CD4-positive, alpha-beta T cell treated with Interleukin-4 for 4 hours (primary cell): ENCODE data around the gene EXT2.
A peak's percentile ranks its signal among the peaks of the same experiment; 100 is the strongest.

Experiments used
- DNase-seq: peaks from one replicate; pipeline ENCODE4 v3.0.0-alpha.2; 2020

The EXT2 gene

DNA sequence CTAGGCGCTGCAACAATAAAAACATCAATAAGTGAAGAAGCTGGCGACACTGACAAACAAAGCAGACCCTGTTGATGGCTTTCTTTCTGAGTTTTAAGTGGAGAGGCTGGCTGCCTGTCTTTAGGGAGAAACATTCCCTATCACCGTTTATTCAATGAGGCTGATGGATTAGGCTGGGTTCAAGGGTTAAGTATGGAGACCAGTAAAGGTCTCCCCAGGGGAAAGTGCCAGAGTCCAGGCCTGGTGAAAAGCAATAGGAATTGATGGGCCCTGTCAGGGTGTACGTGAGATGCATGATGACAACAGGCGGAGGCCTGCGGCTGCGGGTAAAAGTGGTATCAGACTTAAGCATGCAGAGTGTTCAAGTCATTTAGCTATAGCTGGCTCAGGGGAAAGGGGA is 111.8 kb downstream of the EXT2 start:
- no peak for DNase-seq

DNA sequence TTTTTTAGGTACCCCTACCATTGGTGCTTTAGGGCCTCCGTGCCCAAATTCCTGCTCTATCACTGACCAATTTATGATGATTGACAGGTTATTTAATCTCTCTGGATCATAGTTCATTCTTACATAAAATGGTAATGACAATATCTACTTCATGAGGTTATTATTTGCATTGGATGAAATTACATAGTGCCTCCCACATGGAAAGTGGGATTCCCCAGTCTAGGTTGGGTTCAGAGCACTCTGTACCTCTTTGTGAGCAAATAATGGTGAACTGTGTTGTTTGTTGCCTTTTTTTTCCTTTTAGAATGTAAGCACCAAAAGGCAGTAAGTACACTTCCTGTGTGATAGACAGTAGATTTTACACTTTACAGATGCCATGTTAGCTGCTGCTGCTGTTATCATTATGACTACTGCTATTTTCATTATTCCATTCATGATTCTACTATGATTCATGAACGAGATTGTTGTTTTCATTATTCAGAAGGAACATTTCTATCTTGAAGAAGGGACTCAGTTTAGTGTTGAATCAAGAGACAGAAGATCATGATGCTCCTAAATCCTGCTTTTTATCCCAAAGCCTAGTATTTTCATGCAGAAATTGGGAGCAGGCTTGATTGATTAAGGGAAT is 113.6 kb downstream of the EXT2 start:
- no peak for DNase-seq

DNA sequence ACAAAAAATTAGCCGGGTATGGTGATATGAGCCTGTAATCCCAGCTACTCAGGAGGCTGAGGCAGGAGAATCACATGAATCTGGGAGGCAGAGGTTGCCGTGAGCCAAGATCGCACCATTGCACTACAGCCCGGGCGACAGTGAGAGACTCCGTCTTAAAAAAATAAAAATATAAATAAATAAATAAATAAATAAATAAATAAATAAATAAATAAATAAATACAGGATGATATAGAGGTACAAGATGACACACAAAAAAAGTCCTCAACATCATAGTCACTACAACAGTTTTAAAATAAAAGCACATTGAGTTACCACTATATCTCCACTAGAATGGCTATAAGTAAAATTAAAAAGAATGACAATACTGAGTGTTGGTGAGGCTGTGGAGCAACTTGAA is 116.7 kb downstream of the EXT2 start:
- DNase-seq: no peak

DNA sequence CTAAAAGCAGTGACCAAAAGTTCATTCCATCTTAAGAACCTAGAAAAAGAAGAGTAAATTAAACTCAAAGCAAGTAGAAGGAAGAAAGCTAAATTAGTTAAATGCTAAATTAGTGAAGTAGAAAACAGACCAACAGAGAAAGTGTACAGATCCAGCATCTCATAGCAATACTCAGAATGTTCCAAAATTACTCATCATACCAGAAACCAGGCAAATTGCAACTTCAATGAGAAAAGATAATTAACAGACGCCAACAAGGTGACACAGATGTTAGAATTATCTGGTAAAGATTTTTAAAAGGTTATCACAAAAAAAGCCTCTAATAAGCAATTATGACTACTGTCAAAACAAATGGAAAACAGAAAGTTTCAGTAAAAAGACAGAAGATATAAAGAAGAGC is 117.7 kb downstream of the EXT2 start:
- no peak for DNase-seq

DNA sequence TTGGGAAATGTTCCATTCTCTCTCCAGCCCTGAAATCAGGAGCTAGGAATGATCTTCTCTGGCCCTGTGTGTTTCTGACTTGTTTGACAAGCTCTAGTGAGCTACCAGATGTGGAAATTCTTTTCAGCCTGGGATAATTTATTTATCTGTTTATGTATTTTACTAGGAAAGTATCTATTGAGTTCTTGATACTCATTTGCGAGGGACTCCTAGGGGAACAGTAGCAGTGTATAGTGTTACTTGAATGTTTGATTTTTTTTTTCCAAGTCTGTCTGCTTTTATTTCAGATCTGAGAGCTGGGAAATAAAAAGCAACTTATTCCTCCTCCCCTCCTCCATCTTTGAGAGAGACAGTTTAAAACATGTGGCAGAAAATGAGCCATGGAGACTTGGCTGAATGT is 122.0 kb downstream of the EXT2 start:
- no peak for DNase-seq

DNA sequence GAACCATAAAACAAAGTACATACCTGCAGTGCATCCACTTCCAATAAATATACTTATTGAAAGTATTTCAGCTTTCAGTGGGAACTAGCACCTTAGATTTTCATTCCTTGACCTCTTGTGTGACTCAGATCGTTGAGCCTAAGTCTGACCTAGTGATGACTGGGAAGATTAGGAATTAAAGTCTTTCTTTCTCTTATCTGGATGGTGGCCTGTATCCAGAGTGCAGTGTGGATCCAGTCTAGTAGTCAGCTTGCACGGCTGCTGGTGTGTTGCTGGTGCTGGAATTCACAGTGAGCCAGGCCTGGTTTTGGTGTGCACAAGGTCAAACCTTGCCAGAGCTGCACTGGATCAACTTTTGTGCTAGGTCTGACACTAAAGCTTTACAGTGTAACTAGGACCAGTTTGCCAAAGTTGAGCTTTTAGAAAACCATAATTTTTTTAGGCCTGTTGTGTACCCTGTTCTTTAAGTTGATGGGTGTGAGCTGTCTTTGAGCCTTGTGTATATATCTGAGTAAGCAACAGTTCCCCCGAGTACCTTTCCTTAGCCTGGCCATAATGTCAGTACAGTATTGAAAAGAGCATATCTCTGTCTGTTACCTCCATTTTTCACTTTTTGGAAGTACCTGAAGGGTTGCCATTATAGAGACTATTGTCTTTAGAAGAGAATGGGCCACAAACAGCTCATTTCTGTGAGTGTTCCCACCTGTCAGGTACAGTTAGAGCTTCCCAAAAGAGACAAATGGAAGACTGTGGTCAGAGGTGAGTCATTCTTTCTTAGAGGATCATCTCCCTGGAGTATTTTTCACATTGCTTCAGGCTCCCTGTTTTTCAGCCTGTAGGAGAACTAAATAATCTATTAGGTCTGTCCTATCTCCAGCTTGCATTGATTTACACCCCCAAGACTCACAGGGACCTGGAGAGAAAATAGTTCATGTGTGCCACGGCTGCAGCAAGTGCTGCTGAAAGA is 124.6 kb downstream of the EXT2 start:
- DNase-seq: no peak

DNA sequence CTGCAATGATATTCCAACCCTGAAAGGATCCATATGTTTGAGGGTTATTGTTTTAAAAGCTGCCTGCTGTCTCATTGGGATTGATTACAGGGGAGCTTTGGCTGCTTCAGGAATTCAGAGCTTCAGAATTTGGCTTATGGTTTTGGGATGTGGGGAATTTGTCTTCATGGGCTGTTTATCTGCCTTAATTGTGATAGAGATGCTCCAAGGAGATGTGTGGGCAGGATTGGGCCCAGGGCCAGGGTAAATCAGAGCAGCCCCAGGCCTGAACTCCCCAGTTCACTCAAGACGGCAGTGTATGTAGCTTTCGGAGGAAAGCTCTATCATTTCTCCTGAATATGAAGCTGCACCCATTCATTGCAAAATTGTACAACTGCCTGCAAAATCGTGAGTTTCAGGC is 126.0 kb downstream of the EXT2 start:
- no peak for DNase-seq

DNA sequence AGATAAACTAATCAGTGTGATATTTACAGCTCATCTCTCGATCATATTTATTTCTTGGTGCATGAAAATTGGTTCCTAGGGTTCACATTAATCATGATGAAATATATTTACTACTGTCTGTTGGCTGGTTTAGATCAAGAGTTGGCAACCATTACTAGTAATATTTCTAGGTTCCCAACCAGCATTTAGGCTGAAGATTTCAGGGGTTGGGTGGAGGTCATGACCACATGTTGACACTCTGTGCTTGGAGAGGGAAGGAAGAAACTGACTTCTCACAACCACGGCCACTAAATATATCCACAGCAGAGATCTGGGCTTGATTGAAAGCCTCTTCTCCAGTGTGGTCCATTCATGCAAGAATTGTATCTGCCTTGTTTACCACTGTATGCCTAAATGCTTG is 126.5 kb downstream of the EXT2 start:
- no peak for DNase-seq

DNA sequence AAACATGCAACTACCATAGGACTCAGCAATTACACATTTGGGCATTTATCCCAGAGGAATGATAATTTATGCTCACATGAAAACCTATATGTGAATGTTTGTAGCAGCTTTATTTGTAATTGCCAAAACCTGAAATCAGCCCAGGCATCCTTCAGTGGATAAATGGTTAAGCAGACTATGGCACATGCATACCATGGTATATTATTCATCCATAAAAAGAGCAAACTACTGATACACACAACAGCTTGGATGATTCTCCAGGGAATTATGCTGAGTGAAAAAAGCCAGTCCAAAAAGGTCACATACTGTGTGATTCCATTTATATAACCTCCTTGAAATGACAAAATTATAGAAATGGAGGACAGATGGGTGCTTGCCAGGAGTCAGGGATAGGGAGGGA is 127.8 kb downstream of the EXT2 start:
- no peak for DNase-seq

DNA sequence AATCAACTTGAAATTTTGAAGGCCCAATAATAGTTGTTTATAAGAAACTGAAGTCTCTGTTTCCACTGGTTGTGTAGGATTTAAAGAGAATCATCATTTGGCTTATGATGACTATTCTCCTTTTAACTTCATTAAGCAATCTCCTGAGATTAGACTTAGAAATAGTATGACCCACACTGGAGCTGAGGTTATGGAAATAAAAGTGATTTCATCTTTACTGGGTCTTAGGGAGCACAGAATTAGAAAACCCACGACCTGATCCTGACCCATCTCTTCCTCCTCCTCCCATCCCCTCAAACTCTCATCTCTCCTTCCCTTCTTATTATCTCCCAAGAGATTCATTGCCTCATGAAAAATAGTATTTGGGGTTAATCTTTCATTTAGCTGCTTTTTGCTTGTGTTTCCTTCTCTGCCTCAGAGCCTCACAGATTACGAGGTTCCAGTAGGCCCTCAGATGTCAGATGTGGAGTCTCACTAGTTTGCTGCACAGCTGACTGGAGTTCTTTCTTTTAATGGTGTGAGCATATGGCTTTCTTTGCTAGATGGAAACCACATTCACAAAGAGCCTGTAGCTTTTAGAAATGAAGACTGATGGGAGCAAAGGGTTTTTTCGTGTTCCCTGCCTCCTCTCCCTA is 129.5 kb downstream of the EXT2 start:
- DNase-seq: no peak

DNA sequence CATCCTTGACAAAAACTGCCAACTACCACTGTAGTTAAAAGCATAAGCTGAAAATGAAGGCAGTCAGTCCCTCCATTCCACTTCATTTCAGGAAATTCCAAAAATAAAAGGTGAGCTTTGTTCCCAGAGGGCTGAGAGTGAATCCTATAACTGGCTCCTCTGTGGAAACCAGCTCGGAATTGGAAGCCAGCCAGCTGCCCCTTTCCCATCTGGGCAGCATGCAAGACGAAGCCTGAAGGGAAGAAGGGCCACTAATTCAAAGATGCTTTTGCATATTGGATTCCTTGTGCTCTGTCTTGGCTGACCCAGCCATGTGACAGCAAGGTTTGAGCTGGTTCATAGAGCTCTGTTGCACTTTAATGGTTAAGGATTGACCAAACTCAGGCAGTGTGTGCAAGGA is 131.0 kb downstream of the EXT2 start:
- DNase-seq: no peak

DNA sequence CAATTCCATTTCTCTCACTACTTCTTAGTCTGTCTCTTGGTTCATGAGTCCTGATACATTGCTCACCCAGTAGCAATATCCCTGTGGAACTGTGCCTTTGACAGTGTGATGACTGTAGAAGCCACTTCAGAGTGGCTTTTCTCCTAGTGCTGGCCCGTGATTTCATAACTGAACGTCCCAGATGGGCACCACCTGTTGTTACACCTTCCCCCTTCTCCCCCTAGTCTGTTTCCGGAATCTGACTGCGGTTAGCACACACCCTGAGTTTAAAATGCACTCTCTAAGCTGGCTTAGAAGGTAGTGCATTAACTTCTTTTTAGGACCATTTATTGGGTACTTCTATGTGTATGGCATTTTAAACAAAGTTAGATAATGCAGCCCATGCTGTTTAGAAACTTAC is 131.5 kb downstream of the EXT2 start:
- peak; percentile 1 for DNase-seq

DNA sequence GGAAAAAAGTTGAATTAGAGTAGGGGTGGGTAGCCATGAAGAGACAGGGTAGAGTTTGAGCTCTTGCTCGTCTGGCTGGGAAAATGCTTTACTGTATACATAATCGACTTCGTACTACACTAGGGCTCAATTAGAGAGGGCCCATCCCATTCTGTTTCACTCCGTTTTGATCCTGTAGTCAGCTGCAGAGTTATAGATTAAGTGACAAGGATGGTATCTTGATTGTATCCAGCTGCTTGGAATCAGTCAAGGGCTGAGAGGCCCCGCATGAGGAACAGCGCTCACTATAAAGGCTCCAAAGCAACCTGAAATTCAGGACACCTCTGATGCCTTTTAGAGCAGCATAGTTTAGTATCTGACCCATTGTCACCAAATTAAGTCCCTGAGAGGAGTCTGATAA is 132.9 kb downstream of the EXT2 start:
- DNase-seq: no peak

DNA sequence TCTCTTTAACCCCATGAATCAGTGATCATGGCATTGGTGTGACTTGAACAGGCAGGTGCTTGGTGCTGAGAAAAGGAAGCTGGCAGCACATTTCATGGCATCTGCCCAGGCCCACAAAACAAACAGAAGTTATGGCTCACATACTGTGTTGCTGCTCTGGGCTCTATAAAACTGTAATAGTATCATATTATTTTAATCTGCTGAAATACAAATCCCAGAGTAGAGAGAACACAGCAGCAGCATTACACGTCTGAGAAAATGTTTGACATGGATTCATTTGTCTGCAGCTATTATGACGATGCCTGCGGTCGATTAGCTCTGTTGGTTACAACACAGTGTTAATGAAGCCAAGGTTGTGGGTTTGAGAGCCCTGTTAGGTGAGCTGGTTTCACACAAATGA is 133.6 kb downstream of the EXT2 start:
- DNase-seq: no peak

DNA sequence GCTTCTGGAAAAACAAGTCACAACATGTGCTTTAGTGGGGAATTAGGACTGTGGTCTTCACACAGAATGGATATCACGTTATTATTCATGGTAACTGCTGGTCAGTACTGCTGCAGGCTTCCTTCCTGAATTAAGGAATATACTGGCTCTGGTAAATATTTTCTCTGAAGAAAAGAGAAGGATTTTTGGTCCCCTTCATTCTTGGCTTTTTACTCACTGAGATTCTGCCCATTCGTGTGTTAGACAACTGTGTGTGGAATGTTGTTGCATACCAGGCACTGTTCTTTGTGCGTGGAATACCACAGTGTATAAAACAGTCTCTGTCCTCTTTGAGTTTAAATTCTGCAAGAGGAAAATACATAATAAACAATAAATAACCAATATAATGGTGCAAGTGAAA is 134.1 kb downstream of the EXT2 start:
- no peak for DNase-seq

DNA sequence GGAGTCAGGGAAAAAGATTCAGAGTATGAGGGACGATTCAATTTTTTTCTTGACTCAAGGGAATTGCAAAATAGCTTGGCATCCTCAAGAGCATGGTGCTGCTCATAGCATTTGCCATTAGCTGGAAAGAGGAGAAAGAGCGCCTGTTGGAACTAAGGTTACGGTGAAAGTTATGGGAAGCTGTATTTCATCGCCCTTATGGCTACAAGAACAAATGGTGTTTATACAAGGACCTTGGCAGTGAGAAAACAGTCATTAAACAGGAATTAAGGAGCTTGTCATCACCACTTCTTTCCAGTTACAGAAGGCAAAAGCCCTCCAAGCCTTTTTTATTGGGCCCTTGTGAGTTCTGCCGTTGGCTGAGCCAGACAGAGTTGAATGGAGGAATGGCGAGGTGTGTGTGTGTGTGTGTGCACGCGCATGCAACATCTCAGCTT is 140.3 kb downstream of the EXT2 start:
- no peak for DNase-seq

DNA sequence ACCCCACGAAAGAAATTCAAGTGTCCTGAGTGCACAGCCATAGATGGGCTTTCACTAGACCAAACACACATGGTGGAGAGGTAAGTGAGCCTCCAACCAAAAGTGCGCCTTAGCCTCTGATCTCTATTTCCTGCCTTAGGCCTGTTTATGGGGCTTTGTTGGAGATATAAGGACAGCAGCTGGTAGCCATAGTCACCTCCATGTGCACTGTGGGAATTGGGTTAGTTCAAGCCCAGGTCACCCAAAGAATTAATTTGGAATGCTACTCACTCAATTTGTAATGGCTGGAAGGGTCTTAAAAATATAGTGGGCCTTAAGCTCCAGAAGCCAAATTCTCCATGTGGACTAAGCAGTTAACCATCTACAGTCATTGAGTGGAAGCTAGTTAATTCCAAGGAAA is 140.8 kb downstream of the EXT2 start:
- no peak for DNase-seq

DNA sequence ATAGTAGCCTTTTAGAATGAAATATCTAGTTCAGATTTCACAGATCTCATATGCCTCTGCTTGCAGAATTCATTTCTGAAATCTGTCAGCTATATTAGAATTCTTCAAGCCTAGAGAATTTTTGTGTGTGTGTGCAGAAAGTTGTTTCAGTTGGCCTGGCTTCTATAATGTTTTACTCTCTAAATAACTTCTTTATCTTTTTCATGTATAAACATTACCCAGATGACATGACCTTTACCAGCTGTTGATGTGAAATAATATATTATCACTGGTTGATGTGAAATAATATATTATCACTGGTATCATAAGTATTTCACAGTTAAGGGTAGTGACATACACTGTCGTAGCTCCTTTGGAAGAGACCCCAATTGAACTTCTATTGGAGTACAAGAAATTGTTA is 141.7 kb downstream of the EXT2 start:
- no peak for DNase-seq

DNA sequence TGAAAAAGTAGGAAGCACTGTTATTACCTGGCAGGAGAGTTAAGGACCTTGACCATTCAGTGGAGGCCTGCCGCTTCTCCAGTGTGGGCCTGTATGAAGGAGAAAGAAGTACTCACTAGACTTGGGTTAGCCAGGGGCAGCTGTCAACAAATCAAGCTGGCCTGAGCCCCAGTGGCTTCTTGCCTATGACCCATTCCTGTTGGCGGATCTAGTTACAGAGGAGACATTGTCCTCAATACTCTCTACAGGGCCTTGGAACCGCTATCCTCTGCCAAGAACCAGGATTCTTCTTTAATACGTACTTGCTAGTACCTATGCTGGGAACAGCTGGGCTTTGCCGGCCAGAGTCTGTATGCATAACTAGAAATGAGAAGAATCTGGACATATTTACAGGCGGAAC is 146.4 kb downstream of the EXT2 start:
- DNase-seq: no peak

DNA sequence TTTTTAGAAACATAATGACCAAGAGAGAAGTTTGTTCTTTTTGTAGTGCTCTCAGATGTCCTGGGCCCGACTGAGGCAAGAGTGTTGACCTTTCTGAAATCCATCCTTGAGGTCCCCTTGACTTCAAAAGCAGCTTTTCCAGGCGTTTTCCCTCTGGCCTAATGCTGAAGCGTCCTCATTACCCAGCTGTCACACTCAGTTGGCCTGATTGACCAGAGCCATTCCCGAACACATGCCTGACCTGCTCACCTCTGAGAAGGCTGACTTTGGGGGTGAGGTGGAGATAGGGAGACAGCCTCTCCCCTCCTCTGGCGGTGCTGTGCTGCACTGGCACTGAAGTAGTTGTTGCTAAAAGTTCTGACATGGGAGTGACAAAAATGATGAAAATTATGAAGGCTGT is 147.6 kb downstream of the EXT2 start:
- no peak for DNase-seq

DNA sequence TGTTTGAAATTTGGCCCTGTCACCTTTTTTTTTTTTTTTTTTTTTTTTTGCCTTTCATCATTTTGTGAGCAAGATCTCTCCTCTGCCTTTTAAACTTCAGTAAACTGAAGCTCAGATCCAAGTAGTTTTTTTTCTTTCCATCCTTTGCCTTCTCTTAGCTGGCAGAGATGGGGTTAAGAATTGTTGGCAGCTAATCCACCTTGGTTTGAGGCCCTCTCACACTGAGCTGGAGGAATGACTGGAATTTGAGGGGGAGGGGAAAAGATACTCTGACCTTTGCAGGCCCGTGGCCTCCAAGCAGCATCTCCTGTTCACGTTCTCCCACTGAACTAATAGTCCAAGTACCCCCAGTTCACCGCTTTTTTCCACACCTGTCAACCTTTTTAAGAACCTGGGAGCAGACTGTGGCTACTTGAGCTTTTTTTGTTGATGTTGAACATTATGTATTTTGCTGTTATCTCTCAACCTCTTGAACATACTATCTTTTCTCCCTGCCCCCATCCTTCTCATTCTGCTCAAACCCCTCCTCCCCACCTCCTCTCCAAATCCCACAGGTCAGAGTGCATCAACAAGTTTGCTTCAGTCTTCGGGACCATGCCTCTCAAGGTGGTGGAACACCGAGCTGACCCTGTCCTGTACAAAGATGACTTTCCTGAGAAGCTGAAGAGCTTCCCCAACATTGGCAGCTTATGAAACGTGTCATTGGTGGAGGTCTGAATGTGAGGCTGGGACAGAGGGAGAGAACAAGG is 148.3 kb downstream of the EXT2 start:
- no peak for DNase-seq

DNA sequence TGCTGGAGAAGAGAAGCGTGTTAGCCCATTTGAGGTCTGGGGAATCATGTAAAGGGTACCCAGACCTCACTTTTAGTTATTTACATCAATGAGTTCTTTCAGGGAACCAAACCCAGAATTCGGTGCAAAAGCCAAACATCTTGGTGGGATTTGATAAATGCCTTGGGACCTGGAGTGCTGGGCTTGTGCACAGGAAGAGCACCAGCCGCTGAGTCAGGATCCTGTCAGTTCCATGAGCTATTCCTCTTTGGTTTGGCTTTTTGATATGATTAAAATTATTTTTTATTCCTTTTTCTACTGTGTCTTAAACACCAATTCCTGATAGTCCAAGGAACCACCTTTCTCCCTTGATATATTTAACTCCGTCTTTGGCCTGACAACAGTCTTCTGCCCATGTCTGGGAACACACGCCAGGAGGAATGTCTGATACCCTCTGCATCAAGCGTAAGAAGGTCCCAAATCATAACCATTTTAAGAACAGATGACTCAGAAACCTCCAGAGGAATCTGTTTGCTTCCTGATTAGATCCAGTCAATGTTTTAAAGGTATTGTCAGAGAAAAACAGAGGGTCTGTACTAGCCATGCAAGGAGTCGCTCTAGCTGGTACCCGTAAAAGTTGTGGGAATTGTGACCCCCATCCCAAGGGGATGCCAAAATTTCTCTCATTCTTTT is 149.3 kb downstream of the EXT2 start:
- DNase-seq: no peak

DNA sequence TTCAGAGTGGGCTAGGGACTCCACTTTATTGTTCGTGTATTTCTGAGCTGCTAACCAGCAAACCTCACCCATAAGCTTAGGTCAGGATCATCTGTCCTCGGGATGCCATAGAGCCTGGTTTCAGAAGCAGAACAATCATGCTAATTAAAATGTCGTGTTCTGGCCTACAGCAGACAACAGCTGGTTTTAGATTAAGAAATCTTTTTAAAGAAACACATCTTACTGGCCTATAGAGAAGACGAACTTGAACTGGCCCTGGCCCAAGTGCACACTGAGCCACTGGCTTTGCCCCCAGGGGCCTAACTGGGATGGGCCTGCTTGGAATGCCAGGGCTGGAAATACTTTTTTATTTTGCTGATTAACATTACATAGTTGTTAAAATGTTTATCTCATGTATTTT is 151.2 kb downstream of the EXT2 start:
- no peak for DNase-seq
